Measurements from ENCODE around the gene DPF1.

Gene DPF1

GRCh38 chr19:38216785-38217641 lies 7.0 kb downstream of the DPF1 start:
- Histone ChIP-seq H3K36me3 (peaks cover 43% of the 10 kb centered on the region), H3K4me1 (no peaks in the 10 kb centered on the region), H3K27me3 (no peaks in the 10 kb centered on the region), H3K9me3 (no peaks in the 10 kb centered on the region), H3K4me3 (ENCODE audit: low read depth, low read length) (no peak overlapping the region)
- TF ChIP-seq, protein P1, sequence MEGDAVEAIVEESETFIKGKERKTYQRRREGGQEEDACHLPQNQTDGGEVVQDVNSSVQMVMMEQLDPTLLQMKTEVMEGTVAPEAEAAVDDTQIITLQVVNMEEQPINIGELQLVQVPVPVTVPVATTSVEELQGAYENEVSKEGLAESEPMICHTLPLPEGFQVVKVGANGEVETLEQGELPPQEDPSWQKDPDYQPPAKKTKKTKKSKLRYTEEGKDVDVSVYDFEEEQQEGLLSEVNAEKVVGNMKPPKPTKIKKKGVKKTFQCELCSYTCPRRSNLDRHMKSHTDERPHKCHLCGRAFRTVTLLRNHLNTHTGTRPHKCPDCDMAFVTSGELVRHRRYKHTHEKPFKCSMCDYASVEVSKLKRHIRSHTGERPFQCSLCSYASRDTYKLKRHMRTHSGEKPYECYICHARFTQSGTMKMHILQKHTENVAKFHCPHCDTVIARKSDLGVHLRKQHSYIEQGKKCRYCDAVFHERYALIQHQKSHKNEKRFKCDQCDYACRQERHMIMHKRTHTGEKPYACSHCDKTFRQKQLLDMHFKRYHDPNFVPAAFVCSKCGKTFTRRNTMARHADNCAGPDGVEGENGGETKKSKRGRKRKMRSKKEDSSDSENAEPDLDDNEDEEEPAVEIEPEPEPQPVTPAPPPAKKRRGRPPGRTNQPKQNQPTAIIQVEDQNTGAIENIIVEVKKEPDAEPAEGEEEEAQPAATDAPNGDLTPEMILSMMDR (IDR thresholded peaks at IDR 0.05; ENCODE audit: low read depth, low read length): no peak
- DNase-seq: no peak

- H3K9me3 ChIP-seq: no peaks in the 10 kb centered on the region
- DNase-seq: no peak
- peaks cover 34% of the 10 kb centered on the region for H3K36me3 ChIP-seq
- TF ChIP-seq, protein P1 (IDR thresholded peaks at IDR 0.05; ENCODE audit: low read depth, low read length): no peak
- no peak overlapping the region for H3K4me3 ChIP-seq (ENCODE audit: low read depth, low read length)
- H3K27me3 ChIP-seq: no peaks in the 10 kb centered on the region
- H3K4me1 ChIP-seq: peaks cover 12% of the 10 kb centered on the region
Observed at GRCh38 chr19:38213911-38214625, 10.0 kb downstream of the DPF1 start.

- H3K4me3 ChIP-seq (ENCODE audit: low read depth, low read length): no peak overlapping the region
- no peaks in the 10 kb centered on the region for H3K27me3 ChIP-seq
- no peaks in the 10 kb centered on the region for H3K9me3 ChIP-seq
- no peak for DNase-seq
- H3K36me3 ChIP-seq: peaks cover 28% of the 10 kb centered on the region
- TF ChIP-seq, protein P1 (IDR thresholded peaks at IDR 0.05; ENCODE audit: low read depth, low read length): no peak
- H3K4me1 ChIP-seq: peaks cover 12% of the 10 kb centered on the region
Observed at GRCh38 chr19:38213469-38213868, 10.6 kb downstream of the DPF1 start.

GRCh38 chr19:38211766-38212165 lies 12.3 kb downstream of the DPF1 start:
- H3K36me3 ChIP-seq: peaks cover 18% of the 10 kb centered on the region
- H3K27me3 ChIP-seq: no peaks in the 10 kb centered on the region
- no peak overlapping the region for H3K4me3 ChIP-seq (ENCODE audit: low read depth, low read length)
- H3K4me1 ChIP-seq: peaks cover 12% of the 10 kb centered on the region
- DNase-seq: no peak
- no peaks in the 10 kb centered on the region for H3K9me3 ChIP-seq
- TF ChIP-seq, protein P1 (IDR thresholded peaks at IDR 0.05; ENCODE audit: low read depth, low read length): no peak

GRCh38 chr19:38211151-38211591 lies 12.9 kb downstream of the DPF1 start:
- DNase-seq: no peak
- H3K36me3 ChIP-seq: peaks cover 18% of the 10 kb centered on the region
- no peaks in the 10 kb centered on the region for H3K27me3 ChIP-seq
- peak overlapping the region; percentile 46 for H3K4me3 ChIP-seq (ENCODE audit: low read depth, low read length)
- H3K9me3 ChIP-seq: no peaks in the 10 kb centered on the region
- TF ChIP-seq, protein P1 (IDR thresholded peaks at IDR 0.05; ENCODE audit: low read depth, low read length): no peak
- peaks cover 12% of the 10 kb centered on the region for H3K4me1 ChIP-seq
